GM23248 (cell line): ENCODE results near the gene NAV2. TPM values are rescaled to one million over a fixed set of nuclear protein-coding genes. Genes with fewer than 3 reads are reported as not detected.

ENCODE experiments used
- DNase-seq: peaks from one replicate; pipeline ENCODE4 v3.0.0-alpha.2; 2015
- H2AFZ ChIP-seq: fragments of 200-600 bp; sonication (generic); 2 replicates; pipeline ENCODE4 v1.6.1; 2016; ENCODE audit warnings: antibody characterized with exemption
- H3F3A ChIP-seq: fragments of 200-600 bp; sonication (generic); 2 replicates; pipeline ENCODE4 v1.6.1; 2016; ENCODE audit warnings: mild to moderate bottlenecking, antibody characterized with exemption, mixed run types; ENCODE audit not compliant: insufficient read depth
- H3K27ac ChIP-seq: fragments of 200-600 bp; sonication (generic); 2 replicates; pipeline ENCODE4 v1.5.1; 2016; ENCODE audit warnings: mild to moderate bottlenecking
- H3K27me3 ChIP-seq: fragments of 200-600 bp; sonication (generic); replicated peaks from 2 replicates; pipeline ENCODE4 v1.6.1; 2016; ENCODE audit warnings: mild to moderate bottlenecking; ENCODE audit not compliant: insufficient read depth
- H3K36me3 ChIP-seq: fragments of 200-600 bp; sonication (generic); 2 replicates; pipeline ENCODE4 v1.6.1; 2016; ENCODE audit warnings: low read depth, mild to moderate bottlenecking
- H3K4me1 ChIP-seq: fragments of 200-600 bp; sonication (generic); 2 replicates; pipeline ENCODE4 v1.6.1; 2016; ENCODE audit warnings: mild to moderate bottlenecking; ENCODE audit not compliant: insufficient read depth
- H3K4me2 ChIP-seq: fragments of 200-600 bp; sonication (generic); one replicate; pipeline ENCODE4 v1.6.1; 2016; ENCODE audit warnings: mild to moderate bottlenecking; ENCODE audit not compliant: unreplicated experiment
- H3K4me3 ChIP-seq: fragments of 200-600 bp; sonication (generic); 2 replicates; pipeline ENCODE4 v1.5.1; 2016; ENCODE audit warnings: mild to moderate bottlenecking
- H3K79me2 ChIP-seq: fragments of 200-600 bp; sonication (generic); 2 replicates; pipeline ENCODE4 v1.6.1; 2016; ENCODE audit warnings: mild to moderate bottlenecking; ENCODE audit not compliant: insufficient read depth
- H3K9ac ChIP-seq: fragments of 200-600 bp; sonication (generic); 2 replicates; pipeline ENCODE4 v1.6.1; 2016; ENCODE audit warnings: mild to moderate bottlenecking
- H3K9me2 ChIP-seq: fragments of 200-600 bp; sonication (generic); 2 replicates; pipeline ENCODE4 v1.6.1; 2016; ENCODE audit warnings: mixed run types, mild to moderate bottlenecking, moderate library complexity; ENCODE audit not compliant: insufficient read depth
- H3K9me3 ChIP-seq: fragments of 200-600 bp; sonication (generic); one replicate; pipeline ENCODE4 v1.6.1; 2017; ENCODE audit warnings: low read depth
- H4K20me1 ChIP-seq: fragments of 200-600 bp; sonication (generic); 2 replicates; pipeline ENCODE4 v1.6.0; 2016; ENCODE audit not compliant: insufficient read depth
- EZH2 ChIP-seq: fragments of 200-600 bp; sonication (generic); IDR thresholded peaks from 2 replicates; pipeline ENCODE4 v1.6.1; 2018; ENCODE audit warnings: antibody characterized with exemption, mild to moderate bottlenecking; ENCODE audit not compliant: insufficient read depth, poor library complexity, severe bottlenecking
- EZH2phosphoT487 ChIP-seq: fragments of 200-600 bp; sonication (generic); IDR thresholded peaks from 2 replicates; pipeline ENCODE4 v1.6.1; 2018; ENCODE audit warnings: antibody characterized with exemption, moderate library complexity, mild to moderate bottlenecking, low read depth; ENCODE audit not compliant: insufficient read depth
- WGBS, 2 experiments: methylation state at CpG; one replicate each; pipeline ENCODE4 v1.1.6; 2015 to 2017; ENCODE audit warnings: low lambda C conversion rate in 2 of 2, low coverage in 1 of 2; ENCODE audit errors: missing lambda C conversion rate in 2 of 2; 5-methylcytosine and 5-hydroxymethylcytosine counted together
- in situ Hi-C: fragments of 300-500 bp; cut with MboI; formaldehyde crosslinking; loops from 2 replicates; pipeline ENCODE4 v1.15.0; 2020
- polyA plus RNA-seq: library from polyadenylated mRNA; unstranded; fragments of >200 nt; fragmentation: Nextera tagmentation; extraction: Ambion mirVana; gene quantifications from 2 replicates; pipeline ENCODE4 v1.2.1, GENCODE V29; 2016
- total RNA-seq: library from RNA; depleted of rRNA; stranded (reverse); fragments of >200 nt; shearing (Covaris generic); gene quantifications from 2 replicates; pipeline ENCODE4 v1.2.3, GENCODE V29; 2014

Gene NAV2
- total and polyA plus RNA-seq, 2 experiments from 2014 or later = 5.7 to 11.9 TPM

DNA sequence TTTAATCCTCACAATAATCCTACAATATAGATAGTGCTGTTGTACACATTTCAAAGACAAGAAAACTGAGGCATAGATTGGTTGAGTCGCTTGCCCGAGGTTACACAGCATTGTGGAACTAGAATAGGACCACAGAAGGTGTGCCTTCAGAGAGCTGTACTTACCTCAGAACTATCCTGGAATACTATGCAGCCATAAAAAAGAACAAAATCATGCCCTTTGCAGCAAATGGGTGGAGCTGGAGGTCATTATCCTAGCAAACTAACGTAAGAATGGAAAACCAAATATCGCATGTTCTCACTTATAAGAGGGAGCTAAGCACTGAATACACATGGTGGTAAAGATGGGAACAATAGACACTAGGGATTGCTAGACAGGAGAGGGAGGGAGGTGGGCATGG is 15.7 kb upstream of the NAV2 start:
- no peak for DNase-seq
- Histone ChIP-seq H3K9me3 (no peaks in the 10 kb centered on the region), H2AFZ (no peak overlapping the region), H3K4me1 (peaks cover 15% of the 10 kb centered on the region), H4K20me1 (no peaks in the 10 kb centered on the region), H3F3A (0 out of 2 replicates have a peak, but pooled peaks cover 3% of the 10 kb centered on the region), H3K4me2 (no peak overlapping the region), H3K9me2 (no peaks in the 10 kb centered on the region), H3K27ac (no peak overlapping the region), H3K27me3 (no peaks in the 10 kb centered on the region), H3K4me3 (no peak overlapping the region), H3K36me3 (no peaks in the 10 kb centered on the region), H3K9ac (no peak overlapping the region), H3K79me2 (no peaks in the 10 kb centered on the region)
- in situ Hi-C loops = no loop called here
- 98 to 99% methylated on average over 4 of the region's 4 CpGs for WGBS, 2 experiments
- TF ChIP-seq EZH2phosphoT487 = no peak
- TF ChIP-seq EZH2 = no peak

DNA sequence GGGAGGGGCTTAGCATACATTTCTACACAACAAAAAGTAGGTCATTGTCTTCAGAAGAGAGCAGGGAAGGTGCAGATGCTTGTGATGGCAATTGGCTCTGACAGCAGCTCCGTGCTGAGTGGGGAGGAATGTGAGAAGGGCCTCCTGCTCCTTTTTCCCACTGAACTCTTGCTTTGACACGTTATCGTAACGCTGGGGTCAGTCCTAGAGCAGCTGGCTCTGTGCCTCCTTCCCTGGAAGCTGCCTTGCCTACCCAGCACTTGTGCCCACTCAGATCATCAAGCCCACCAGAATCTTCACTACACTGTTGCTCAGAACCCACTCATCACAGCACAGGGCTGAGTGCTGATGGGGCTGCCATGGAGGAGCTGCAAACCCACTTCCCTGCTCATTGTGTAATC is 14.9 kb upstream of the NAV2 start:
- no peaks in the 10 kb centered on the region for H3K27me3 ChIP-seq
- DNase-seq = no peak
- H3K27ac ChIP-seq = no peak overlapping the region
- no peaks in the 10 kb centered on the region for H3K9me2 ChIP-seq
- no peak overlapping the region for H3K4me2 ChIP-seq
- no peaks in the 10 kb centered on the region for H4K20me1 ChIP-seq
- peaks cover 15% of the 10 kb centered on the region for H3K4me1 ChIP-seq
- no peak for TF ChIP-seq EZH2
- TF ChIP-seq EZH2phosphoT487 = no peak
- H3K4me3 ChIP-seq = no peak overlapping the region
- no peaks in the 10 kb centered on the region for H3K79me2 ChIP-seq
- in situ Hi-C loops = no loop called here
- H3F3A ChIP-seq = 0 out of 2 replicates have a peak, but pooled peaks cover 3% of the 10 kb centered on the region
- H3K9ac ChIP-seq = no peak overlapping the region
- H3K9me3 ChIP-seq = no peaks in the 10 kb centered on the region
- no peaks in the 10 kb centered on the region for H3K36me3 ChIP-seq
- H2AFZ ChIP-seq = no peak overlapping the region
- 81 to 88% methylated on average over 4 of the region's 4 CpGs for WGBS, 2 experiments

DNA sequence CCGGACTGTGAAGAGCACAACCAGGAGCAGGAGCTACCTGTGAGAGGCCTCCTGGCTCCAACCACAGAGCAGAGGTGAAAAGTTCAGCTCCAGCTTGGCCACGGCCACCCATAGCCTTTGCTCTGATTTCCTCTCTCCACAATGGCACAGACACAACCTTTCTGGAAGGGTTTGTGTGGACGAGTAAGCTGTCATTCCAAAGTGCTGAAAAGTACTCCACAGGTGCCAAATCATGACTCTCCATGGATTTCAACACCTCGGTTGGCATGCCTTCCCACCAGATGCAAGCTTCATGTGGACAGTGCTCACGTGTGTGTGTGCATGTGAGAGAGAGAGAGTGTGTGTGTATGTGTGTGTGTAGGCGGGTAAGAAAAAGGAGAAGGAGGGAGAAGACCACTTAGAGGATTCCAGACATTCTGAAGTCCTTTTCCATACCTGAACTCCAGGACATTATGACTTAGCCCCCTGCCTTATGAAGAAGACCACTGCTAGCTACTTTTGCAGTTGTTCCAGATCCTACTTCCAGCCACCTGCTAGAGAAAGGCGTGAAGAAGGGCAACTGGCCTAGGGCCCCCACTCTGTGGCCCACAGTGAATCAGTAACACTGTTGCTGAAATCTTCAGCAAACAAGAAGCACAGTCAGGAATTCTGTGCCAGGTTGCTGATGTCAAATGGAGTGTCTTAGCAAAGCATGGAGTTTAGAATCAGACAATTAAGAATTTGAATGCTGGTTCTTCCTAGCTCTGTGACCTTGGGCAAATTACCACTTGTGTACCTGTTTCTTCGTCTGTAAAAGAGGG is 13.9 kb upstream of the NAV2 start:
- Histone ChIP-seq H3K9me3 (no peaks in the 10 kb centered on the region), H3K4me2 (peak overlapping the region; percentile 13), H2AFZ (no peak overlapping the region), H3K79me2 (no peaks in the 10 kb centered on the region), H4K20me1 (no peaks in the 10 kb centered on the region), H3K27ac (peak overlapping the region; percentile 11; the same call in 1 of the 2 replicates), H3K4me3 (no peak overlapping the region), H3K4me1 (peaks cover 15% of the 10 kb centered on the region), H3K9me2 (no peaks in the 10 kb centered on the region), H3K9ac (peak overlapping the region; percentile 22; the same call in 1 of the 2 replicates), H3K36me3 (no peaks in the 10 kb centered on the region), H3F3A (0 out of 2 replicates have a peak, but pooled peaks cover 3% of the 10 kb centered on the region), H3K27me3 (no peaks in the 10 kb centered on the region)
- WGBS, 2 experiments = 27 to 35% methylated on average over 8 of the region's 8 CpGs
- TF ChIP-seq EZH2phosphoT487 (peak; percentile 76; the same call in 1 of the 2 replicates), EZH2 (no peak)
- in situ Hi-C loops = no loop called here
- DNase-seq = peak; percentile 93

DNA sequence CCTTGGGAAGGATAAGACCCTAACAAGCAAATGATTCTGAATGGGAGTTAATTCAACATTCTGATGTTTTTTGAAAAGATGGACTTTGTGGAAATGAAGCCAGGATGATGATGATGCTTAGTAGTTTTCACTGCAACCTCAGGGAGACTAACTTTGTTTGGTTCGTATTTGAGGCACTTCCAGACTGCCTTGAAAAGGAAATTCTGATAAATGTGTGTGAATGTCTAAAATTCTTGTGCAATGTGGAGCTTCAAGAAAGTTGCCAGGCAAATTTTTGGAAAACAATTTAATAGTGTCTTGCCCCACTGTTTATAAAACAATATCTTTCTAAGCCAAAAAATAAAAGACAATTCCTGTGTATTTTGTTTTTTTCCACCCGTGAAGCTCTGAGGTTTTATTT is 11.2 kb upstream of the NAV2 start:
- Histone ChIP-seq H3K9me3 (no peaks in the 10 kb centered on the region), H2AFZ (no peak overlapping the region), H3K27ac (no peak overlapping the region), H3K27me3 (no peaks in the 10 kb centered on the region), H3K9me2 (no peaks in the 10 kb centered on the region), H3K79me2 (no peaks in the 10 kb centered on the region), H4K20me1 (no peaks in the 10 kb centered on the region), H3F3A (0 out of 2 replicates have a peak, but pooled peaks cover 9% of the 10 kb centered on the region), H3K4me1 (peaks cover 27% of the 10 kb centered on the region), H3K36me3 (no peaks in the 10 kb centered on the region), H3K9ac (no peak overlapping the region), H3K4me2 (no peak overlapping the region), H3K4me3 (no peak overlapping the region)
- peak; percentile 41 for DNase-seq
- no peak for TF ChIP-seq EZH2
- TF ChIP-seq EZH2phosphoT487 = no peak
- in situ Hi-C loops = no loop called here
- WGBS, 2 experiments = 33 to 40% methylated on average over 2 of the region's 2 CpGs
